Measurements from ENCODE around the gene KIF1A. TPM values are rescaled to one million over a fixed set of nuclear protein-coding genes. Genes with fewer than 3 reads are reported as not detected.

KIF1A gene
- polyA plus RNA-seq, 1 donor from 2014 or later = 63.4 TPM

DNA sequence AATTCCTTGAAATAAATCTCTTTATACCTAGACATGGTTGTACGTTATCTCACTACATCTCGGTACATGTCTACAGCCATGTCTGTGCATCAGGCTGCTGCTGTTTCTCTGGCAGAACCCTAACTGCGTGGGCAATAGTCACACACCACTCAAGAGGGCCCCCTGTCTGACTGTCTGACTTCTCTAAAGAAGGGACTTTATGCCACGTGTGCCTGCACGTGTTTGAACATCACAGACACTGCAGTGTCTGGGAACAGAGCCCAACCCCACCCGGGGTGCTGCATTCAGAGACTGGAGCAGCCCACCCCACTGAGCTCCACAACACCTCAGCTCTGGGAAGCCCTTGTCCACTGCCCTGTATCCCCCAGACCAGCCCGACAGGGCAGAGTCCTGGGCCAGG lies 55.0 kb downstream of the KIF1A start:
- Histone ChIP-seq H3F3A (ENCODE audit: insufficient read depth, low read length, poor library complexity, severe bottlenecking) (no peaks in the 10 kb centered on the region), H3K9me3 (ENCODE audit: low read length) (no peaks in the 10 kb centered on the region), H3K4me2 (ENCODE audit: low read length) (no peak overlapping the region), H3K9me2 (ENCODE audit: insufficient read depth, low read length) (no peaks in the 10 kb centered on the region), H3K9ac (ENCODE audit: low read length) (no peak overlapping the region), H3K36me3 (ENCODE audit: insufficient read depth, low read length) (peaks cover 9% of the 10 kb centered on the region), H3K4me3 (ENCODE audit: low read length) (no peak overlapping the region), H3K27ac (ENCODE audit: low read length) (no peak overlapping the region), H3K27me3 (ENCODE audit: insufficient read depth, low read depth, low read length) (no peaks in the 10 kb centered on the region), H4K20me1 (ENCODE audit: insufficient read depth) (no peaks in the 10 kb centered on the region), H3K79me2 (replicated peaks; ENCODE audit: insufficient read depth, low read length) (no peaks in the 10 kb centered on the region), H2AFZ (ENCODE audit: low read depth, low read length) (no peak overlapping the region)
- TF ChIP-seq TAF1 (IDR thresholded peaks at IDR 0.05; ENCODE audit: low read depth) (no peak), POLR2AphosphoS5 (IDR thresholded peaks at IDR 0.05) (no peak), SMC3 (conservative IDR thresholded peaks at IDR 0.05; ENCODE audit: poor library complexity) (no peak), EP300 (conservative IDR thresholded peaks at IDR 0.05; ENCODE audit: poor library complexity, severe bottlenecking) (no peak), RAD21 (conservative IDR thresholded peaks at IDR 0.05) (no peak), EZH2 (IDR thresholded peaks at IDR 0.05; ENCODE audit: borderline replicate concordance, insufficient read depth, low read length, poor library complexity, severe bottlenecking) (no peak), MXI1 (conservative IDR thresholded peaks at IDR 0.05; ENCODE audit: poor library complexity, severe bottlenecking) (no peak)
- TF ChIP-seq, protein P1, sequence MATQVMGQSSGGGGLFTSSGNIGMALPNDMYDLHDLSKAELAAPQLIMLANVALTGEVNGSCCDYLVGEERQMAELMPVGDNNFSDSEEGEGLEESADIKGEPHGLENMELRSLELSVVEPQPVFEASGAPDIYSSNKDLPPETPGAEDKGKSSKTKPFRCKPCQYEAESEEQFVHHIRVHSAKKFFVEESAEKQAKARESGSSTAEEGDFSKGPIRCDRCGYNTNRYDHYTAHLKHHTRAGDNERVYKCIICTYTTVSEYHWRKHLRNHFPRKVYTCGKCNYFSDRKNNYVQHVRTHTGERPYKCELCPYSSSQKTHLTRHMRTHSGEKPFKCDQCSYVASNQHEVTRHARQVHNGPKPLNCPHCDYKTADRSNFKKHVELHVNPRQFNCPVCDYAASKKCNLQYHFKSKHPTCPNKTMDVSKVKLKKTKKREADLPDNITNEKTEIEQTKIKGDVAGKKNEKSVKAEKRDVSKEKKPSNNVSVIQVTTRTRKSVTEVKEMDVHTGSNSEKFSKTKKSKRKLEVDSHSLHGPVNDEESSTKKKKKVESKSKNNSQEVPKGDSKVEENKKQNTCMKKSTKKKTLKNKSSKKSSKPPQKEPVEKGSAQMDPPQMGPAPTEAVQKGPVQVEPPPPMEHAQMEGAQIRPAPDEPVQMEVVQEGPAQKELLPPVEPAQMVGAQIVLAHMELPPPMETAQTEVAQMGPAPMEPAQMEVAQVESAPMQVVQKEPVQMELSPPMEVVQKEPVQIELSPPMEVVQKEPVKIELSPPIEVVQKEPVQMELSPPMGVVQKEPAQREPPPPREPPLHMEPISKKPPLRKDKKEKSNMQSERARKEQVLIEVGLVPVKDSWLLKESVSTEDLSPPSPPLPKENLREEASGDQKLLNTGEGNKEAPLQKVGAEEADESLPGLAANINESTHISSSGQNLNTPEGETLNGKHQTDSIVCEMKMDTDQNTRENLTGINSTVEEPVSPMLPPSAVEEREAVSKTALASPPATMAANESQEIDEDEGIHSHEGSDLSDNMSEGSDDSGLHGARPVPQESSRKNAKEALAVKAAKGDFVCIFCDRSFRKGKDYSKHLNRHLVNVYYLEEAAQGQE (IDR thresholded peaks at IDR 0.05; ENCODE audit: borderline replicate concordance) = no peak
- TF ChIP-seq, protein P2, sequence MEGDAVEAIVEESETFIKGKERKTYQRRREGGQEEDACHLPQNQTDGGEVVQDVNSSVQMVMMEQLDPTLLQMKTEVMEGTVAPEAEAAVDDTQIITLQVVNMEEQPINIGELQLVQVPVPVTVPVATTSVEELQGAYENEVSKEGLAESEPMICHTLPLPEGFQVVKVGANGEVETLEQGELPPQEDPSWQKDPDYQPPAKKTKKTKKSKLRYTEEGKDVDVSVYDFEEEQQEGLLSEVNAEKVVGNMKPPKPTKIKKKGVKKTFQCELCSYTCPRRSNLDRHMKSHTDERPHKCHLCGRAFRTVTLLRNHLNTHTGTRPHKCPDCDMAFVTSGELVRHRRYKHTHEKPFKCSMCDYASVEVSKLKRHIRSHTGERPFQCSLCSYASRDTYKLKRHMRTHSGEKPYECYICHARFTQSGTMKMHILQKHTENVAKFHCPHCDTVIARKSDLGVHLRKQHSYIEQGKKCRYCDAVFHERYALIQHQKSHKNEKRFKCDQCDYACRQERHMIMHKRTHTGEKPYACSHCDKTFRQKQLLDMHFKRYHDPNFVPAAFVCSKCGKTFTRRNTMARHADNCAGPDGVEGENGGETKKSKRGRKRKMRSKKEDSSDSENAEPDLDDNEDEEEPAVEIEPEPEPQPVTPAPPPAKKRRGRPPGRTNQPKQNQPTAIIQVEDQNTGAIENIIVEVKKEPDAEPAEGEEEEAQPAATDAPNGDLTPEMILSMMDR (IDR thresholded peaks at IDR 0.05; ENCODE audit: poor library complexity, severe bottlenecking) = no peak

DNA sequence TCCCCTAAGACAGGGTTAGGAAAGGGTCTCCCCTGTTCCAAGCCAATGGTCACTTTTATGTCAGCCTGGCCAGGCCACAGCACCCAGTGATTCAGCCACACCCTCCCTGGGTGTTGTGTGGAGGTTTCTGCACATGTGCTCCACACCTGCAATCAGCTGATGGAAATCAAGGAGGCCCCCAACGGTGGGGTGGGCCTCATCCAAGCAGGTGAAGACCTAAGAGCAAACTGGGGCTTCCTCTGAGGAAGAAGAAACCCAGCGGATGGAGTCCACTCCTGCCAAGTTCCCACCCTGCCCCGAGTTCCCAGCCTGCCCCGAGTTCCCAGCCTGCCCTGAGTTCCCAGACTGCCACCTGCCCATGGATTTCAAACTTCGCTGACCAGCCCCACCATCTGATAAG lies 55.4 kb downstream of the KIF1A start:
- Histone ChIP-seq H3K36me3 (ENCODE audit: insufficient read depth, low read length) (peaks cover 9% of the 10 kb centered on the region), H3K27me3 (ENCODE audit: insufficient read depth, low read depth, low read length) (no peaks in the 10 kb centered on the region), H4K20me1 (ENCODE audit: insufficient read depth) (no peaks in the 10 kb centered on the region), H3K4me2 (ENCODE audit: low read length) (no peak overlapping the region), H3K9me3 (ENCODE audit: low read length) (no peaks in the 10 kb centered on the region), H3K9ac (ENCODE audit: low read length) (no peak overlapping the region), H2AFZ (ENCODE audit: low read depth, low read length) (no peak overlapping the region), H3K9me2 (ENCODE audit: insufficient read depth, low read length) (no peaks in the 10 kb centered on the region), H3K79me2 (replicated peaks; ENCODE audit: insufficient read depth, low read length) (no peaks in the 10 kb centered on the region), H3K27ac (ENCODE audit: low read length) (no peak overlapping the region), H3K4me3 (ENCODE audit: low read length) (no peak overlapping the region), H3F3A (ENCODE audit: insufficient read depth, low read length, poor library complexity, severe bottlenecking) (no peaks in the 10 kb centered on the region)
- TF ChIP-seq, protein P1 (IDR thresholded peaks at IDR 0.05; ENCODE audit: borderline replicate concordance) = no peak
- TF ChIP-seq, protein P2 (IDR thresholded peaks at IDR 0.05; ENCODE audit: poor library complexity, severe bottlenecking) = no peak
